IMR-90 (cell line): ENCODE data around the gene KRT35.

Experiments
- BHLHE40 ChIP-seq: fragments of 150-350 bp; IDR thresholded peaks from 2 replicates; pipeline ENCODE4 v1.6.1; 2016; ENCODE audit warnings: mild to moderate bottlenecking, low read depth, low read length
- CEBPB ChIP-seq: IDR thresholded peaks from 2 replicates; pipeline ENCODE4 v1.6.1; 2012; ENCODE audit warnings: low read depth, low read length, improper control_type of control experiment
- FOS ChIP-seq: fragments of 150-350 bp; IDR thresholded peaks from 2 replicates; pipeline ENCODE4 v1.6.1; 2016; ENCODE audit warnings: low read depth, low read length
- MAFK ChIP-seq: IDR thresholded peaks from 2 replicates; pipeline ENCODE4 v1.6.1; 2012; ENCODE audit warnings: low read depth, low read length, improper control_type of control experiment
- MAZ ChIP-seq: IDR thresholded peaks from 2 replicates; pipeline ENCODE4 v1.6.1; 2012; ENCODE audit warnings: low read depth, mild to moderate bottlenecking, low read length, improper control_type of control experiment, moderate library complexity, borderline replicate concordance
- MXI1 ChIP-seq: IDR thresholded peaks from 2 replicates; pipeline ENCODE4 v1.6.1; 2012; ENCODE audit warnings: low read depth, mild to moderate bottlenecking, low read length, moderate library complexity, borderline replicate concordance
- POLR2A ChIP-seq: IDR thresholded peaks from 2 replicates; pipeline ENCODE4 v1.6.1; 2012; ENCODE audit warnings: mild to moderate bottlenecking, low read depth, low read length
- RAD21 ChIP-seq: IDR thresholded peaks from 2 replicates; pipeline ENCODE4 v1.6.1; 2012; ENCODE audit warnings: low read length, improper control_type of control experiment
- RCOR1 ChIP-seq: IDR thresholded peaks from 2 replicates; pipeline ENCODE4 v1.6.1; 2012; ENCODE audit warnings: mild to moderate bottlenecking, low read length, improper control_type of control experiment; ENCODE audit not compliant: insufficient replicate concordance
- RFX5 ChIP-seq: IDR thresholded peaks from 2 replicates; pipeline ENCODE4 v1.8.0; 2012; ENCODE audit warnings: low read depth, mild to moderate bottlenecking, low read length, moderate library complexity
- TF ChIP-seq, protein P1 (sequence below): fragments of 150-350 bp; IDR thresholded peaks from 2 replicates; pipeline ENCODE4 v1.6.1; 2017; ENCODE audit warnings: mild to moderate bottlenecking, antibody characterized with exemption, low read length, low read depth
- TF ChIP-seq, protein P2 (sequence below): conservative IDR thresholded peaks from 2 replicates; pipeline ENCODE4 v1.5.1; 2012; ENCODE audit warnings: mild to moderate bottlenecking, low read depth, low read length, improper control_type of control experiment
- TF ChIP-seq, protein P3 (sequence below): fragments of 150-350 bp; IDR thresholded peaks from 2 replicates; pipeline ENCODE4 v1.6.1; 2016; ENCODE audit warnings: low read depth, mild to moderate bottlenecking, low read length, moderate library complexity, borderline replicate concordance

DNA sequence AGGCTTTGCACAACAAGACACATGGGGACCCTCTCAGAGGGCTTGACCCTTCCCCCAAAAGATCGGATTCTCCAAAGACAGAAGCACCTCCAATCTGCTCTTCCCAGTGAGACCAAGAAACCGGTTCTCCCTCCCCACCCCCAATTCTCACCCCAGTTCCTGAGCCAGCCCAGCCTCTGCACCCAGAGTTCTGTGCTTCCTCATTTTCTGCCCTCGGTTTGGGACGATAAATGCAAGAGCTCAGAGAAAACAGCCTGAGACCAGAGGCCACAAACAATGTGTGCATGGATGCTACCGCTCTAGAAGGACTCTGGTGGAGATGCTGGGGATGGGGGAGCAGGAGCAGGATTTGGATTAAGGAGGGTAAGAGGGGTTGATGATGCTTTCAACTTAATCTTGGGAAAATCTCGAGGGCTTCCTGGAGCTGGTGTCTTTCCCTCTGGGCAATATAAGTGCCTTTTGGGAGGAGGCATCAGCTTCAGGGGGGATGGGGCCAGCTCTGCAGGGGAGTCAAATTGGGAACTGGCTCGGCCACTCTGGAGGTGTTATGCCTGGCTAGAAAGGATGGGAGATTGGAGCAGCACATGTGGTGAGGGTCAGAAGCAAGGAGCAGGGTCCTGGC, 31.7 kb upstream of the KRT35 start:
- TF ChIP-seq POLR2A (no peak), RAD21 (no peak), MXI1 (no peak), BHLHE40 (no peak), MAFK (no peak), RFX5 (no peak), MAZ (no peak), CEBPB (no peak), FOS (no peak), RCOR1 (no peak)
- TF ChIP-seq, protein P1, sequence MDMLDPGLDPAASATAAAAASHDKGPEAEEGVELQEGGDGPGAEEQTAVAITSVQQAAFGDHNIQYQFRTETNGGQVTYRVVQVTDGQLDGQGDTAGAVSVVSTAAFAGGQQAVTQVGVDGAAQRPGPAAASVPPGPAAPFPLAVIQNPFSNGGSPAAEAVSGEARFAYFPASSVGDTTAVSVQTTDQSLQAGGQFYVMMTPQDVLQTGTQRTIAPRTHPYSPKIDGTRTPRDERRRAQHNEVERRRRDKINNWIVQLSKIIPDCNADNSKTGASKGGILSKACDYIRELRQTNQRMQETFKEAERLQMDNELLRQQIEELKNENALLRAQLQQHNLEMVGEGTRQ, result no peak
- TF ChIP-seq, protein P2, sequence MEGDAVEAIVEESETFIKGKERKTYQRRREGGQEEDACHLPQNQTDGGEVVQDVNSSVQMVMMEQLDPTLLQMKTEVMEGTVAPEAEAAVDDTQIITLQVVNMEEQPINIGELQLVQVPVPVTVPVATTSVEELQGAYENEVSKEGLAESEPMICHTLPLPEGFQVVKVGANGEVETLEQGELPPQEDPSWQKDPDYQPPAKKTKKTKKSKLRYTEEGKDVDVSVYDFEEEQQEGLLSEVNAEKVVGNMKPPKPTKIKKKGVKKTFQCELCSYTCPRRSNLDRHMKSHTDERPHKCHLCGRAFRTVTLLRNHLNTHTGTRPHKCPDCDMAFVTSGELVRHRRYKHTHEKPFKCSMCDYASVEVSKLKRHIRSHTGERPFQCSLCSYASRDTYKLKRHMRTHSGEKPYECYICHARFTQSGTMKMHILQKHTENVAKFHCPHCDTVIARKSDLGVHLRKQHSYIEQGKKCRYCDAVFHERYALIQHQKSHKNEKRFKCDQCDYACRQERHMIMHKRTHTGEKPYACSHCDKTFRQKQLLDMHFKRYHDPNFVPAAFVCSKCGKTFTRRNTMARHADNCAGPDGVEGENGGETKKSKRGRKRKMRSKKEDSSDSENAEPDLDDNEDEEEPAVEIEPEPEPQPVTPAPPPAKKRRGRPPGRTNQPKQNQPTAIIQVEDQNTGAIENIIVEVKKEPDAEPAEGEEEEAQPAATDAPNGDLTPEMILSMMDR, result no peak
- TF ChIP-seq, protein P3, sequence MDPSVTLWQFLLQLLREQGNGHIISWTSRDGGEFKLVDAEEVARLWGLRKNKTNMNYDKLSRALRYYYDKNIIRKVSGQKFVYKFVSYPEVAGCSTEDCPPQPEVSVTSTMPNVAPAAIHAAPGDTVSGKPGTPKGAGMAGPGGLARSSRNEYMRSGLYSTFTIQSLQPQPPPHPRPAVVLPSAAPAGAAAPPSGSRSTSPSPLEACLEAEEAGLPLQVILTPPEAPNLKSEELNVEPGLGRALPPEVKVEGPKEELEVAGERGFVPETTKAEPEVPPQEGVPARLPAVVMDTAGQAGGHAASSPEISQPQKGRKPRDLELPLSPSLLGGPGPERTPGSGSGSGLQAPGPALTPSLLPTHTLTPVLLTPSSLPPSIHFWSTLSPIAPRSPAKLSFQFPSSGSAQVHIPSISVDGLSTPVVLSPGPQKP, result no peak
